NCI-H510A (cell line): ENCODE results near the gene GRN.
"Not testable (repeated sequence)": the region's sequence is repeated elsewhere in the genome, so short reads cannot be mapped to it uniquely, and the experiment has no call there.

Source experiments
- DNase-seq: peaks from one replicate; lab custom pipeline; 2025; lab: John Stamatoyannopoulos, UW

GRN gene

DNA sequence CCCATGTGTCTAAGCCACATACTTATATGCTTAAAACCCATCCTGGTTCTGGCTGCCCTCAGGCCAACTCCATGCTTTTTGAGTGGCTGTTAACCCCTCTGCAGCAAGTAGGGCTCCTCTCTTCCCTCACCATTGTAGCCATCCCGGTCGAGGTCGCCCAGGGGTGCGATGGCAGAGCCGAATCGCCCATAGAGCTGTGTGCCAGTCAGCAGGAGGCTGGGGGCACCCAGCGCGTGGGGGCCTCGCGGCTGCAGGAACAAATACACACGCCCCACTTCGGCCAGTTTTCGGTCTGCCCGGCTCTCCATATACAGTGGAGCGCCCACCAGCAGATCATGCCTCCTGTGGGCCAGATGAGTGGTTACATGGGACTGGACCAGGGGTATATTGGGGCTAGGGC lies 38.3 kb downstream of the GRN start:
- no peak for DNase-seq

GRCh38 chr17:44383861-44384260 lies 38.8 kb downstream of the GRN start:
- DNase-seq: no peak

DNA sequence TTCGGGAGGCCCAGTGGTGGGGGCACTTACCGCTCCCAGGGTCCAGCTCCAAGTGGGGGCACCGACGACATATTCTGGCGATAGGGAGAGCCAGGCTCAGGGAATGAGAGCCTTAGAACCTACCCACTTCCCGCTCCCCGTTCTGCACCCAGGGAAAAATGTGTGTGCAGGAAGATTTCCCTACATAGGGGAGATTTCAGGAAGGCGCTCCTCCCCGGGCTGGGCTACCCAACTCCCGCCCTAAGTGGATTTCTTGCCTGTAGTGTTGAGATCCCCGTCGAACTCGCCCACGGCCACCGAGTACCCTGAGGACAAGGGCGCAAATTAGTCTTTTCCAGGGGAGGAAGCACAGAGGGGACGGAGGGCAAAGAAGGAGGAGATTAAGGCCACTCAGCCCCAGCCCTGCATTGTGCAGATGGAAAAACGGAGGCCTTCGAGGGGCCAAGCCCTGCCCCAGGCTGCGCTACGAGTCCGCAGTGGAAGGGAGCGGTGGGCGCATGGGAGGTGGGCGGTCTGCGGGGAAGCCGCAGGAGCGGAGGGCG lies 39.2 kb downstream of the GRN start:
- no peak for DNase-seq

DNA sequence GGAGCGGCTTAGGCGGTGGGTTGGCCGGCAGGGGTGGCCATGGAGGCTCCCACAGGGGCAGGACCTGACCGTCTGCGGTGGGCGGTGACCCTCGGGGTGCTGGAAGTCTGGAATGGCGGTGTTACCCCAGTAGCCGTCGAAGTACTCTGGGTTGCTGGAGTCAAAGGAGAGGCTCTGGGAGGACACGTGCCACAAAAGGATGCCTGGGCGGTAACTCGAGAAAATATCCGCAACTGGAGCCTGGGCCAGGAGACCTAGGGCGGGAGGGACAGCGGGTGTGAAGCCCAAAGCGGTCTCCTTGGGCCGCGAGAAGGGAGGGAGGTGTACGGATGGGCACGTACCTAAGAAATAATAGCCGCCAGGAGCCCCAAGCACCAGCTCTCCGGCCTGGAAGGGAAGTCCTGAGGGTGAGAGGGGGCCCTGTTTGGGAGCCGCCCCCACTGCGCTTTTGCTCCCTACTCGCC lies 39.8 kb downstream of the GRN start:
- DNase-seq: no peak

- peak; percentile 75 for DNase-seq
These were observed 40.4 kb downstream of the GRN start for GRCh38 chr17:44385287-44386181.

DNA sequence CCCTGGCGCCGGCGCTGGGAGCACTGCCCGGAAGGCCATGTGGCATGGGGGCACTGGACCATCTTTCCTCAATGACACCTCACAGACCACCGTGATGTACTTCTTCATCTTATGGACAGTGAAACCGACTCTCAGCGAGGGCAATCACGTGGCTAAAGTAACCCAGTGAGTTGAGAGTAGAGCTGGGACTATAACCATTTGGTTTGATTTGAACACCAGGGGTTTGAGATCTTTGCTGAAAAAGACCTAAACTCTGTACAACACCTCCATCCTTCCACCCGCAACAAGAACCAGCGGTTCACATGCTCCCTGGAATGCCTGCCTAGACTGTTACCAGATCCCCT lies 41.1 kb downstream of the GRN start:
- DNase-seq: no peak

GRCh38 chr17:44387804-44388203 lies 42.7 kb downstream of the GRN start:
- no peak for DNase-seq

GRCh38 chr17:44389281-44389680 lies 44.2 kb downstream of the GRN start, which contains the start of gene ITGA2B:
Gene ITGA2B, minus strand, starts transcription at chr17:44389649. Its CDS starts 176 bp downstream, at chr17:44389473.
- DNase-seq: no peak

DNA sequence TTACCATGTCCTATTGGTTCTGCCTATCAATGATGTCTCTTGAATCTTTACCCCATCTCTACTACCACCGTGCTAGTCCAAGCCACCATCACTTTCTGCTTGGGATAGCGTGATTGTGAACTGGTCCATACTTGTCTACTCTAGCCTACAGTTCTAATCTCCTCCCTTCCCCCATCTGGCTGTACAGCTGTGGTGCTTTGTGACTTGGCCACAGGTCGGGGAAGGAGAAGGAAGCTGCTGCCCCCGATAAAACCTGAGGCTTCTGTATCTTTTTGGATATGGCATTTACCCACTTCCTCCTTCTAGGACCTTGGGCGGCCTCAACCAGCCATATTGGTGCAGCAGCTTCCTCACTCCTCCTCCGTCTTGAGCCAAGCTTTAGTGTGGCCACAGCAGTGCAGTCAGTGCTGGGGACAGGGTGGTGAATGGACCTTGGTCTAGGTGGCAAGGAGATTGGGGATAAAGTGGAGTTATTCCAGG lies 44.7 kb downstream of the GRN start:
- no peak for DNase-seq

DNA sequence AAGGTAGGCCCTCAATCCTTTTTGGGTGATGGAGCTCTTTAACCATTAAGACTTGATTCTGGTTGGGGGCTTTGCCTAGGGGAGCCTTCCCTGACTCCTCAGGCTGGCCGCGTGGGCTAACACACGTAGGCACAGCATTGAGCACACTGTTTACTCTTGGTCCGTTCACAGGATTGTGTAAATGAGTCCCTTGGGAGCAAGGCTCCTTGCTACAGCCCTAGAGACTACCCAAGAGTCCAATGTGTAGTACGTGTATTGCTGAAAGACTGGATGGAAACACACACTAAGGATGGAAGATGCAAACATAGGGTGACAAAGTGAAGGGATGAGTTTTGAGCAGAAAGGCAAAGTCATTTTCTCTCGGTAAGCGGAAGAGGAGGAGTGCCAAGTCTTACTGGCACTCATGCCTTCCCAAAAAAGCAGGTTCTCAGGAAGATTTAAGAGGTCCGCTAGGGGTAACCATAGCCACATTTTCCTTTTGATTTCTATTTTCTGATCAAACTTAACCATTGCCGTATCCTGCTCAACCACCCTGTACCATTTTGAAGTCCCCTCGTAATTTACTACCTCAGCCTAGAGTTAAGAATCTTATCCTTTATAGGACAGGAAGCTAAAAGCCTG lies 45.3 kb downstream of the GRN start:
- no peak for DNase-seq

DNA sequence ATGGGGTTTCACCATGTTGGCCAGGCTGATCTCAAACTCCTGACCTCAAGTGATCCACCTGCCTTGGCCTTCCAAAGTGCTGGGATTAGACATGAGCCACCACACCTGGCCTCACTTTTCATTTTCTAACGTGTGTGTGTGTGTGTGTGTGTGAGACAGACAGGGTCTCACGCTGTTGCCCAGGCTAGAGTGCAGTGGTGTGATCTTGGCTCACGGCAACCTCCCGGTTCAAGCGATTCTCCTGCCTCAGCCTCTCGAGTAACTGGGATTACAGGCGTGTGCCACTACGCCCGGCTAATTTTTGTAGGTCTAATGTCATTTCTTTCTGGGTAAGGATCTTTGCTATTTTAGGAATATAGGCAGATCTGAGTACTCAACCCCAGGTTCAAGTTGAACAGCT lies 49.0 kb downstream of the GRN start:
- not testable (repeated sequence) for DNase-seq

GRCh38 chr17:44394833-44395232 lies 49.7 kb downstream of the GRN start:
- DNase-seq: no peak

DNA sequence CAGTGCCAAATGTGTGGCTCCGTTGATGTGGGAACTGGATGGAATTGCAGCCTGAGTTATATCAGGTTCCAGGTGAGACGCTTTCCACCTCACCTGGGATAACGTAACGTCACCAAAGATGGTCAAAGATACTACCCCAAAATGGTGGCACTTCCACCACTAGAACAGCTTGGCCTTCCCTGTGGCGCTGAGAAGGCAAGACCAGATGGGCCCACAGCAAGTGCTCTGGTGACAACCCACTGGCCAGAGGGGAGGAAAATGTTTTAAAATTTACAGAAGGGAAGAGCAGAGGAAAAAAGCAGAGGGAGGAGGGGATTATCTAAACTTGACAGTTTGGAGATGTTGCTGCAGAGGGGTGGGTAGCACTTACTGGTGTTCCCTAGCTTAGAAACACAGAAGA lies 51.8 kb downstream of the GRN start:
- DNase-seq: no peak

- no peak for DNase-seq
These were observed 52.7 kb downstream of the GRN start for GRCh38 chr17:44397479-44398440.

DNA sequence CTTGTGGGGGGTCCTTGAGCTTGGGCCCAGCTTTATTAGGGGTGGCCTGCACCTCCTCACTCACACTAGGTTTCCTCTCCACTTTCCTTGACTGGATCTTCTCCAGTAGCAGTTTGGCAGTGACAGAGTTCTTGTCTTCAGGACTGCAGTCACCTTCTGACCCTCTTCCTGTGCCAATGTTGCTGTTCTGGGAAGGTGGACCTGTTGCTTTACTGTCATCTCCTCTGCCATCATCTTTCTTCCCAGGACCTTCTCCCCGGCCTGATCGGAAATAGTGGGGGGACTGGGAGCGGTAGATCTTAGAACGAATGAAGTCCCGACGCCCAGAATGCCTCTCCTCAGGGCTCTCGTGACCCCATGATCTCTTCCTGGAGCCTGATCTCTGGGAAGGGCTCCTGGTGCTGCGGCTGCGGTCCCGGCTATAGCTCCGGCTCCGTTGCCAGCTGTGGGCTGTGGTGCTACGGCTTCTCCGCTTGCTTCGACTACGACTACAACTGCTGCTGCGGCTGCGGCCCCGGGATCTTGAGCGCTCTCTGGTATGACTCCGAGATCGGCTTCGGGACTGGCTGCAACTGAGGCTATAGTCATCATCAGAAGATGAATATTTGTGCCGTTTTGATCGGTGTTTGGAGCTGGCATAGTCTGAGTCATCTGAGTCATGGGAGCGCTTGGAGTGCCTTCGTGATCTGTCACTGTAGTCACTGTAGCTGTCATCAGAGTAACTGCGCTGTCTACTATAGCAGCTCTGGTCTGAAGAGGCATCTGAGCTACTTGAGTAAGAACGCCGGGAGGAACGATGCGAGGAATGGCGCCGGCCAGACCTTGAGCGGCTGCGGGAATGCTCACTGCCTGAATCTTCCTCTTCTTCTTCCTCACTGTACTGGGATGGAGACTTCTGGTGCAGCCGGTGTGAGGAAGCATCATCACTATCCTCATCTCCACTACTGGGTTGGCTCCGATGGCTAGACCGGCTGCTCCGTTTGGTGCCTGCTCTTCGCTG lies 53.9 kb downstream of the GRN start:
- no peak for DNase-seq

- DNase-seq: no peak
These were observed 55.2 kb downstream of the GRN start for GRCh38 chr17:44400226-44400847.
